GM18498 (cell line): ENCODE data around the gene FBXO24.
"Not testable (repeated sequence)": the region's sequence is repeated elsewhere in the genome, so short reads cannot be mapped to it uniquely, and the experiment has no call there.

Source experiments
- ATAC-seq: cut with Tn5 transposase; IDR thresholded peaks from one replicate; pipeline ENCODE4 v1.9.1; 2021; ENCODE audit warnings: mild to moderate bottlenecking, moderate library complexity; ENCODE audit not compliant: unreplicated experiment

FBXO24 gene

DNA sequence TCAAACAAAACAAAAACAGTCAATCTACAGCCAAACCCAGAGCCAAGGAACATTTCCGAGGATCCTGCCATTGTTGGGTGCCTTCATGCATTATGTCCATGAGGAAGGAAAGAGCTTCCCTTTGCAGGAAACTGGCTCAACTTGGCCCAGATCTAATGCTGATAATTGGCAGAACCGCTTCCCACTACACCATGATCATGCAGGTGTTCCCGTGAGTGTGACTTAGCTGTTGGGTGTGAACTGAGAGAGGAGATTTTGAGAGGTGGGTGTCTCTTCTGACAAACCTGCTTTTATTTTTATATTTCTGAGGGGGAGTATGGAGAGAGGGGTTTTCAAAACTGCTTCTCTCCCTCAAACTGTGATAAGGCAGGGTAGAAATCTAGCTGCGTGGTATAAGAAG lies 27.0 kb upstream of the FBXO24 start:
- no peak for ATAC-seq

DNA sequence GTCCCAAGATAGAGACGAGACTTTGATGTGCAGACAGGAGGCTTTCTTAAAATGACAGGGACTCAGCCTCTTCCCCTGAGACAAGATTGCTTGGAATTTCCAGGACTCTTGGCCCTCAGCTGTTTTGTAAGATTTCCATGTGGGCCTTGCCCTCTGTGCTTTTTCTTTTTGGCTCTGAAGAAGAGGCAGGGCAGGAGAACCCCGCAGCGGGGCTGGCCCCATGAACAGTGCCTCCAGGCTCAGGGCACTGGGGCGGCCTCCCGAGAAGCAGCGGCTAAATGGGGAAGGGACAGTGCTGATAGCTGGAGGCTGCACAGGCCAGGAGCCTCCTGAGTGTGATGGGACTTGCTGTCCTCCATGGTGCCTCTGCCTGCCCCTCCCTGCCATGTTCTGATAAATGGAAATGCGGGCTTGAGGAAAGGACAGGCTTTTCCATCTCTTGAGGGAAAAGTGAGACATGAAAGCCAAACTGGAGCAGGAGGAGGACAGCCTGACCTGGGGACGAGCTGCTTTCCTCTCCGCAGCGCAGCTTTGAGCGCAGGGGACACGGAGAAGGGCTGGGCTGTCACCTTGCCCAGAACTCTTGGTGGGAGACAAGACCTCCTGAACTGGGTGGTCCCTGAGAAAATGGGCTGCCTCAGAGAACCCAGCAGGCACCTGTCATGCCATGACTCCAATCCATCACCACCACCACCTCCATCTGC lies 24.5 kb upstream of the FBXO24 start:
- no peak for ATAC-seq

DNA sequence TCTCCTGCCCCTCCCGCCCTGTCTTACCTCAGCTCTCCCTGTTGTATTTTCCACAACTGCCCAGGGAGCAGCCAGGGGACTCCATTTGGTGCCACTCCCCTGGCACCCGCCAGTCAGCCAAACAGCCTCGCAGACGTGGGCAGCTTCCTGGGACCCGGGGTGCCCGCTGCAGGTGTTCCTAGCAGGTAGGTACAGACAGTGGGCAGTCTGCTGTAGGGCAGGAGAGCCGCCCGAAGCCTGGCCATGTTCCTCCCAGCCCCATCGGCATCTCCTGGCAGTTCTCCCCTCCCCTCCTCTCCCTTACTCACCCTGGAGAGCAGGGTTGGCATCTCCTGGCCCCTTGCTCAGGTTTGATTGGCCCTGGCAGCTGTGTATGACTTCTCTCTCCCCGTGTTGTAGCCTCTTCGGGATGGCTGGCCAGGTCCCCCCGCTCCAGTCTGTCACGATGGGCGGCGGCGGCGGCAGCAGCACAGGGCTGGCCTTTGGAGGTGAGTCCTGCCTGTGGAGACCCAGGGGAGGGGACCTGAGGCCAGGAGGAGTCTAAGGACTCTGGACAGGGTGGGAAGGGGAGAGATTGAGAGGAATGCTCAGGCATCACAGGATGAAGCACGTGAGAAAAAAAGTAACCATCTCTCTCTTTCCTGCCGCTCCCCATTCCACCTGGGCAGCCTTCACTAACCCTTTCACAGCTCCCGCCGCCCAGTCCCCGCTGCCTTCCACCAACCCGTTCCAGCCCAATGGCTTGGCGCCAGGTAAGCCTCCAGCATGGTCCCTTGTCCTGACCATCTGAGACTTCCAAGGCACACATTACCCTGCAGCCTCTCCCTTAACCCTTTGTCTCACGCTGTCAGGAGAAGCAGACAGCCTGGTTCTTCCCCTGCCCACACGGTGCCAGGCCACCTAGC lies 23.7 kb upstream of the FBXO24 start:
- ATAC-seq = no peak

DNA sequence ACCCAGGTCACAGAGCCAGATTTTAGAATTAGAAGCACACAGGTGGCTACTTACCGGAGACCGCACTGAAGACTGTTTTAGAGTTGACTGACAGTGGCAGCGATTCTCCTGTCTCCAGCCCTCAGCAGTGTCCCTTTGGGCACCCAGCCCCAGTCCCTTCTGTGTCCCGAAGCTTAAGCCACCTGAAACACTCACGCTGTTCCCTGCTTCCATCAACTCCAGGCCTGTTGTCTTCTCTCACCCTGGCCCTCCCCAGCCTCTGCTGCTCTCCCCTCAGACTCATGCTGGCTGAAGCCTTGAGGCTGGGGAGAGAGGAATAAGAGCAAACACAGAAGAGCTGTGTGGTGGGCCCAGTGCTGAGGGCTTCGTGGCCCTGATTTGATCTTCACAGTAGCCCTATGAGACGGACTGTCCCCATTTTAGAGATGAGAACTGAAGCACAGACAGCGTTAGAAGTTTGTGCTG lies 23.0 kb upstream of the FBXO24 start:
- no peak for ATAC-seq

DNA sequence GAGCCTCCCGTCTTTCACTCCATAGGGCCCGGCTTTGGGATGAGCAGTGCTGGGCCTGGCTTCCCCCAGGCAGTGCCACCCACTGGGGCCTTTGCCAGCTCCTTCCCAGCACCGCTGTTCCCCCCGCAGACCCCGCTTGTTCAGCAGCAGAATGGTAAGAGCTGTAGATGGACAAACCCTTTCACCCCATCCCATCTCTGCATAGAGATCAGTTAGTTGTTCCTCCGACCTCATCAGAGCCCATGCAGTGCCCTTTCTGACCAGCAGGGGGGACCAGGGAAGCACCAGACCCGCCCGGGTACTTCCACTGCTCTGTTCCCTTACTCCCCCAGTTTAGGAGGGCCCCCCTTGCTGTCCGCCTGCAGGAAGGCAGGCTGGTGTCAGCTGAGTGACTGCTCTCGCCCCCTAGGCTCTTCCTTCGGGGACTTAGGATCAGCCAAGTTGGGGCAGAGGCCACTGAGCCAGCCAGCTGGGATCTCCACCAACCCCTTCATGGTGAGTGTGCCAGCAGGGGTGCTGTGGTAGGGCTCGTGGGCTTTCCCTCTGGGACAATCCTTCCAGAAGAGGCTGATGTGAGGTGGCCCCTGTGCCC lies 22.2 kb upstream of the FBXO24 start:
- peak; percentile 37 for ATAC-seq

DNA sequence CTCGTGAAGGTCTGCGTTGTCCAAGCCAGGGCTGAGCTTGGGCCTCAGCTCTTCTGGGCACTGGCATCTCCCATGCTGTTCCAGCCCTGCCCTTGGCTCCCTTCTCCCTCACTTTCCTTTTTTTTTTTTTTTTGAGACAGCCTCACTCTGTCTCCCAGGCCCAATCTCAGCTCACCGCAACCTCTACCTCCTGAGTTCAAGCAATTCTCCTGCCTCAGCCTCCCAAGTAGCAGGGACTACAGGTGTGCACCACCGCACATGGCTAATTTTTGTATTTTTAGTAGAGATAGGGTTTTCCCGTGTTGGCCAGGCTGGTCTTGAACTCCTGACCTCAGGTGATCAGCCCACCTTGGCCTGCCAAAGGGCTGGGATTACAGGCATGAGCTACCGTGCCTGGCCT lies 21.7 kb upstream of the FBXO24 start:
- ATAC-seq = not testable (repeated sequence)

DNA sequence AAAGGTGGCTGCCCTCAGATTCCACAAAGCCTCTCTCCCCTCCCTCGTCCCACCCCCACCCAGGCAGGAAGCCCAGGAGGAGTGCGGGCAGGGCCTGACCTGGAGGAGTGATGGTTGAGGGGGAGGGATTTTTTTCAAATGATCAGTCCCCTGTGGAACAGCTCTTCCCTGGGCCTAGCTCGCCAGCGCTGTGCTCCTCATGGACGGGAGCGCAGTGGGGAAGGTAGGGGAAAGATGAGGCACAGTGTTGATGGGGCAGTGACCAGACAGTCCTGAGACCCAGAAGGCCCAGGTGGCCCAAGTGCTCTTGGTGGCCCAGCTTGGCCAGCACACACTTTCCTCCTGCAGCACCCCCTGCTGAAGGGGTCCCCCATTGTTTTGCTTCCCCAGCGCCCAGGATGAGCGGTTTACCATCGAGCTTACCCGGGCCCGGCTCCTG lies 21.0 kb upstream of the FBXO24 start:
- ATAC-seq = no peak

DNA sequence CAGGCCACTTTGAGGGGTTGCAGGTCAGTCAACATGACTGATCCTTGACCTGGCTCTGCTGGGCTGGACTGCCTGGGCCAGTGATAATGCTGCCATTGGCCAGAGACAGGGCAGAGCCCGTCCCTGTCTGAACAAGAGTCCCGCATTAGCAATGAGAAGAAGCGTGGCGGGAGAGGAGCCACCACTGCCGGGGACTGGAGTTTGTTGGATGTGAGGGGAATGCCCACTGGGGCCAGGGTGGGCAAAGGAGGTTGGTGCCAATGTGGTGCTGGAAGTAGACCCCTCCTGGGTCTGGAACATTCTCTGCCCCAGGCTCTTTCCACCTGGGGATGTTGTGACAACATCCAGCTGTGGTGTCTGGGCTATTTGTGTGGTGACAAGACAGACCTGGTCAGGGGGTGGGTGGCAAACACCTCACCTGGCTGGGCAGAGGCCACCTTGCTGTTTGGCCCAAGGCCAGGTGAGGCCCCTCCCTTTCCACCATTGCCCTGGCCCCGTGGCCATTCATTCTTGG lies 20.1 kb upstream of the FBXO24 start:
- ATAC-seq = no peak

DNA sequence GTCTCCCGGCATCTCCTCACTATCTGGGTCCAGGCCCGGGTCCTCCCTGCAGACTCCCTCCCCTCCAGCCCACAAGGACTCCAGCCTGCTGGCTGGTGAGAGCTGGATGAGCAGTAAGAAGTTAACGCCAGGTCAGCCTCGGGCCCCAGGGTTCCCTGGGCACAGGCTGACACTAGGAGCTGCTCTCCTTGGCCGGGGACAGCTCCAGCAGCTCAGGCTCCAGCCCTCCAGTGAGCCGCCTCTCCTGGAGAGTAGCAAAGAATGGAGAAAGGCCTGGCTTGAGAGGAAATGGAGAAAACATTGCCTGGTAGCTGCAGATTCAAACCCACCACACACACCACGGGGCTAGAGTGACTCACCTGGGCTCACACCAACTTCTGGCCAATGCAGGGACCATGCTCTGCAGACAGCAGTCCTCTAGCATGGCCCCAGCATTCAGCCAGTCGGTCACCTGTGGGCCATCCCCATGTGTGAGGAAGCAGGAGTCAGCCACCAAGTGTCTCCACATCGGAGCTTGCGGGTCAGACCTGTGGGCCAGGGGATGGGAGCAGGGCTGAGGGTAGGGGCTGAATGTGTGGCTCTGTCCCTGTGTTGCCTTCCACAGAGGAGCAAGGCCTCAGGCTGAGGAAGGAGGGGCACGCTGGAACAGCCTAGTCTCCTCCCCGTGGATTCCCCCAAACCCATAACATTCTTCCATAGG lies 18.9 kb upstream of the FBXO24 start:
- ATAC-seq = no peak

DNA sequence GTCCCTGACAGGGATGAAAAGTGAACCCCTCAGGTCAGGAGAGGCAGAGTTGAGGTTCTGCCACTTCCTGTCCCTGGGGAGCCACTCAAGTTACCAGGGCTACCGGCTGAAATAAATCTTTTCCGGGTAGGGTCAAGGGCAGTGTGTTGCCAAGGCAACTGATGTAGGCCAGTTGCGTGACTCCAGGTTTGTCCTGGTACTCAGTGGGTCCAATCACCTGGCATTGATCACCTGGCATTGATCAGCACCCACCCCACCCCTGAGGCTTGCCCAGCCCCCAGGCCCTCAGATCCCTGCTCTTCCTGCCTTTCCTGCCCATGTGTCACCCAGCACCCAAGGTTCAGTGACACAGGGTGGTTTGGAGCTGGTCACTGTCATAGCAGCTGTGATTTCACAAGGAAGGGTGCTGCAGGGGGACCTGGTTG lies 18.4 kb upstream of the FBXO24 start:
- no peak for ATAC-seq

DNA sequence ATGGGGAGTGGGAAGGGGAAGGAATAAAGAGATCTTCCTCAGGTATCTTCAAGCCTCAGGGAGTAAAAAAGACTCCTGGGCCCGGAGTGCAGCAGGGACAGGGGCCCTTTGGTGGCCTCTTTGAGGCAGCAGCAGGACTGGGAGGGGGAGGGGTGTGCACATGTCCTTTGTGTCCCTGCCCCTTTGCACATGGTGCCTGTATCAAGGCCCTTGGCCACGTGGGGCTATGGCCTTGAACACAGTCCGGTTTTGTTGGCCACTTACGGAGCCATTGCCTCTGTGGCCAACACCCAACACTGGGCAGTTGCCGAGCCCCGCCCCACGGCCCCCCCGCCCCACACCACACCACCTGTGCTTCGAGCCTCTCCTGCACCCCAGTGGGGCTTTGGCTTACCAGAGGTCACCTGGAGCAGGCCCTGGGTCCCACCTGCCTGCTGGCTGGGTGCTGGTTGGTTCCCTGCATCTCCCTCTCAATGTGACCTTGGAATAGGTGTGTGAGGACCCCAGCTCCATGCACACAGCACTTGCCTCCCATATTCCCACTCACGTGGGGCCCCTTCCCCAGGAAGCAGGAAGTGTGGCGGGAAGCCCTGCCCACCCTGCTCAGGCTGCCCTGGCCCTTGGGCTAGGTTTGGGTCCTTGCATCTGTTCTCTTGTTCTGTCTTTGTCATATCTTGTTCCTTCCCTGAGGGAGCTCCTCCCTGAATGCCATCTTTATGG lies 17.8 kb upstream of the FBXO24 start:
- ATAC-seq = no peak

DNA sequence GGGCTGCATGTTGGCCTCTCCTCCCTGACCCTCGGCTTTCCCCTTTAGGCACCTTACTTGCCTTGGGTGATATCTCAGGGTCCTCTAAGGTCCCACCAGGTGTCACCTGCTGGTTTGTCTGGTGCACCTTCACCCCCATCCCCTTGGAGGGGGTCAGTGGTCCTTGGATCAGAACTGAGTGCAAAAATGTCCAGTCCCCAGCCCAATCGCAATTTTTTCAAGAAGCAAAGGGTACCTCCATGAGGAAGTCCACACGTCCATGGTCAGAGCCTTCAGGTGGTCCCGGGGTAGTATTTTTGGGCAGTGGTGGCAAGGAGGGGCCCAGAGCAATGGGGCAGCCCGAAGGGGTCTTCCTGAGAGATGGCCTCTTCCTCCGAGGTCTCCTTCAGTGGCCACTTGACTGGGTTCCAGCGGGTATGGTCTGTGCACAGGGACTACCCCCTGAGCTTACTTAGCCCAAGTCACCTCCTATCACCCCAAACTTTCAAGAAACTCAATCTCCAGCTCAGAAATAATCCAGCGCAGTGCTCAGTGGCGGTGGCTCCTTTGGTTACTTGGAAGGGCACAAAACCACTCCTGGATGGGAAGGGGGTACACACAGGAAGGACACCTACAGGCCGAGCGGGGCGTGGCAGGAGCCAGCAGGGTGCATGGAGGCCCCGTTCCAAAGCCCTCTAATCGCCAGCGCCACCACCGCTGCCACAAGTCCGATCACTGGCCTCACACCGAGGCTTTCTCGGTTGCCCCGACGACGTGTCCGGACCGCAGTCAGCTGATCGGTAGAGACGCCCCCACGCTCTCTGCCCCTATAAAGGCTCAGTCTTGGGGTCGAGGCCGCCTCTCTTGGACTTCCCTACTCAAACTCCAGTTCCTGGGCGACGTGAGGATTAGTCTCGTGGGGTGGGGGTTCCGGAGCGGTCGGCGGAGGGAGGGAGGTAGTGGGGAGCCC lies 17.0 kb upstream of the FBXO24 start:
- ATAC-seq = no peak

DNA sequence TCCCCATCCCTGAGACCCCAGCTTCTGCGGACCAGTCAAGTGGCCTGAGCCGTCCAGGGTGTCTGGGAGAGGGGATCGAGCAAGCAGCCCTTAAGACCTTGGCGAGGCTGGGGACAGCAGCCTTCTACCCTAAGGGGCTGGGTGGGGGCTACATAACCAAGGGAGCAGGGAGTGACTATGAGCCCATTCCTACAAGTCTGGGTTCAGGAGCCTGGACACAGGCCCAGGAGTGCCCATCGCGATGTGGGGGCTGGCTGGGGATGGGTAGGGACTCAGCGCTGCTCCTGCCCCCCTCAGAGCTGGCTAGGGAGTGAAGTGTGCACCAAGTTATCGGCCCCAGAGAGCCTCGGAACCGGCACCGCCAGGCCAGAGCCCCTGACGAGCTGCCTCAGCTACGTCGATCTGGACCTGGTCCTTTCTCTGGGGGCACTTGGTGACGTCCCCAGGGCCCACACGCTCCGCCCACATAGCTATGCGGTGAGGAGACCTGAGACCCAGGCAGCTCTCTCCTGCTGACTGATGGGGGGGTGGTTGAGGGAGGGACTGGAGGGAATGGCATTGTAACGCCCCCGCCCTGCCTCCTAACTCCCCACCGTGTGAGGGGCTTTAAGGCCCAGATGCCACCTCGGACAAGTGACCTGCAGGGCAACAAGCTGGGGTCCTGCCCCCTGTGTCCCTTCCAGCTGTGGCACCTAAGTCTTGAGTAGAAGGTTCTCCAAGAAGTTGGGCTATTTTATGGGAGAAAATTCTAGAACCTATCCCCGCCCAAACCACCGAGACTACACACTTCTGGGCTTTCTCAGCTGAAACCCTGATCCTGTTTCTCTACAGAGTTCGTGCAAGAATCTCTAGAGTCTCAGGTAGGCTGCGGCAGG lies 14.9 kb upstream of the FBXO24 start:
- no peak for ATAC-seq

DNA sequence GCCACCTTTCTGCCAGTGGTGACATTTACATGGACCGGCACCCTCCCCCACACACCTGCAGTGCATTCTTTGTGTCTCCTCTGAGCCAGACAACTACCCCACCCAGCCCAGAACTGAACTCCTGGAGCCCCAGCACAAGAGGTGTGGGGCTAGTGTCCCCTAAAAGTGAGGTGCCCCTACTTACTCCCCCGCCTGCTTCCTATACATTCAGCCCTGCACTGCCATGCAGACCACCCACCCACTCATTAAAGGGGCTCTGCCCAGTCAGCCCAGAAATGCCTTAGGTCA lies 14.4 kb upstream of the FBXO24 start:
- no peak for ATAC-seq

DNA sequence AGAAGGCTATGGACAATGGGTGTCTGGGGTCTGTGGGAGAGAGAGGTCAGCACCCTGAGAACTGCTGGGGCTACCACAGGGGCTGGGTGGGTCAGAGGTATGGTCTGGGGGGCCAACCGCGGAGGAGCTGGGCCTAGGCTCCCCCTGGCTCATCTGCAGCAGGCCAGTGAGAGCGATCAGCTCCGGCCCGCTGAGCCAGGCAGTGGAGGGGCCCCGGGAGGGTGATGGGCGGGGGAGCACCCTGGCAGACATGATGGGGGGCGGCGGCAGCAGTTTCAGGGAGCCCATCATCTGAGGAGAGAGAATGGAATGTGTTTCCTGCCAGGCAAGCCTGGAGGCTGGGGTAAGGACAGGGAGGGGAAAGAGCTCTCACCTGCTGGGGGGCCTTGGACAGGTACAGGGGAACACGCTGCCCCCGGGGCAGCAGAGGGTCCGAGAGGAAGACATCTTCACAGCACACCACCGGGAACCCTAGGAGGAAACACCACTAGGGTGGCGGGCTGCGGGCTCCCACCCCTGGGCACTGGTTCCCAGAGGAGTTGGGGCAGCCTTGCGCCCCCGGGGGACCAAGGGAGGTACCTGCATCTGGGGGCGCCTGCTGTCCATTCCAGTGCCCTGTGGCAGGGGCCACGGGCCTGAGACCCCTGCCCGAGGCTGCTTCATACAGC lies 13.7 kb upstream of the FBXO24 start:
- ATAC-seq = no peak

DNA sequence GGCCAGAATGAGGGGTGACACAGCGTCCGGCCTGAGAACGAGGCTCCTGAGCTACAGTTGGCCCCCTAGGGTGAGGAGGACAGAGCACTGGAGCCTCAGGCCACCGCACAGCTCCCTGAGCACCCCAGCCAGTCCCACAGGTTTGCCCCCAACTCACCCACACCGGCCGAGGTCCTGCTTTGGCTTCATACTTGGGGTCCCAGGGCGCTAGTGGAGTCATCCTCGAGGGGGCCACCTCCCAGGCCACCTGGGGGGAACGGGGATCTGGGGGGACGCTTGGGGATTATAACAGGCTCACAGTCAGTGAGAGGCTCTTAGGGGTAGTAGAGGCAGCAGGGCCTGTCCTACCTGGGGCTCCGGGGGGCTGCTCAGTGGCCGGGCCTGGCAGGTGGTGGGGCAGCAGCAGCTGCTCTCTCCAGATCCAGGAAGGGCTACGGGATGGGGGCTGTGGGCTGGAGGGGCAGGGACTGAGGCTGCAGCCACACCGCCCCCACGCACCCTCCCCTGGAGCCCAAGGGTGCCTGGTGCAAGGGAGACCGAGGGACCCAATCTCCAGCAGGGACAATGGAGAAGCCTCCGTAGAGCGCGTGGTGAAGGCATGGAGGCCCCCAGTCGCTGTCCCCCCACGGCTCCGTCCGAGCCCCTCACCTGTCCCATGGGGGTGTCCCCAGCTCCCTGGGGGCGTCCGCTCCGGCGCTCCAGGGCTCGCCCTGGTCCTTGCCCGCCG lies 13.0 kb upstream of the FBXO24 start:
- no peak for ATAC-seq

DNA sequence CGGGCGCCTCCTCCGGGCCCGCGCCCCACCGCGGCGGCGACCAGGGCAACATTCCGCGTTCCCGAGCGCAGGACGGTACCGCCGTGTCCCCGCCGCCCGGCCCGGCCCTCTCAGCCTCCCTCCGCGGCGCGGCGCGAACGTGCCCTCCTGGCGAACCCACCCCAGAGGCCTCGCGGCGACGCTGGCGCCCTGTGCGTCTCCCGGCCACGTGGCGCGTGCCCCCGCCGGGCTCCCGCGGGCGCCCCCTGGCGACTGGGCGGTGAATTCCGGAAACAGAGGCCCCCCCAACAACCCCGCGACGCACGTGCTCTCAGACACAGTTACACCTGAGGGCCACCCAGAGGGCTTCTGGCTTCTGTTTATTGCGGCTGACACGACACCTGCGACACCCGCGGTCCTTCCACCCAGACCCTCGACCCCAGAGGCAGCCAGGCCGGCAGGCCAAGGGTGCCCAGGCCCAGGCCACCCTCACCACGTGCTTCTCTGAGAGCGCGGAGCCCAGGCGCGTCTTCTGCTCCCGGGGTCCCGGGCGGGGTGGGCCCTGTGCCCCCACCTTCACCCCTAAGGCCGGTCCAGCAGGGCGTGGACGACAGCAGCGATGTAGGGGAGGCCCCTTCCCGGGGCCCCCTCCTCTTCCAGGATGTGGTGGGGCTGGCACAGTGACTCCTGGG lies 12.3 kb upstream of the FBXO24 start, which contains the start of gene SAP25:
Gene SAP25 (minus strand): TSS at position 210 of the 671 bp plus-strand sequence. CDS start 158 bp downstream, at position 52.
- ATAC-seq = no peak
